ENCODE data around the gene MYO1H. TPM values are rescaled to one million over a fixed set of nuclear protein-coding genes. Genes with fewer than 3 reads are reported as not detected.
A peak's percentile ranks its signal among the peaks of the same experiment; 100 is the strongest.

Gene MYO1H
- total and polyA plus RNA-seq, 2 of the 13 experiments (the other 11 are each of a cell fraction or from before 2014, with no cell fraction given): not detected

DNA sequence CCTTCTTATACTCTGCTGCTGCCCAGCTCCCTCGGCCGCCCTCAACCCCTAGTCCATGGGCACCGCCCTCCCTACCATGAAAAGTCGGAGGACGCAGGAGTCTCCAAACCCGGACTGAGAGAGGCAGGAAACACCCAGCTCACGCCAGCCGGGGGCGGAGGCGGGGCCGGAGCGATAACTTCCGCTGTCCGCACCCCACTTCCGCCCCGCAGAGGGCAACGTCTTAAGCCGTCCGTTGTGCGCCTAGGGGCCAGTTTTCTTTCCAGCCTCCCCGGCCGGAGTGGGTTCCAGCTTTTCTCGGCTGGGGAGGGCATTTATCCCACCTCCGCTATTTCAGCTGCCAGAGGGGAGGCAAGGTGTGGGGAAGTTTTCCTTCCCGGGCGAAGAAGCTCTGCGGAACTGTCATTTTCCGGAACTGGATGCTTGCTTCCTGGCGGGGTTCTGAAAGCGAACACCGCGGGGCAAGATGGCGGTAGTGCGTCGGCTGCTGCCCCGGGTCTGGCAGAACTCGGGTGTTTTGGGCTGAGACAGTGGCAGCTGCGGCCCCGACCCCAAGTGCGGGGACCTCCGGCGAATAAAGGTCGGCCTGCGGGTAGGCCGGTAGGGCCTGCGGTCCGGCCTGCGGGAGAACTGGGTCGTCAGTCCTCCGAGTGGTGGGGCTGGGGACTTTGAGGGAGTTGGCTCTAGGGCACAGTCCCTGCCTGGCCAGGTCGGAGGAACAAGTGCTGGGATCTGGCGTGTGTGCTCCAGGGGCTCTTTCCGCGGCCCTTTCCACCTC lies 129.7 kb downstream of the MYO1H start, which contains the start of the genes KCTD10 and UBE3B (continued):
- TF ChIP-seq STAG1 (CRISPR knock-in tag; IDR thresholded peaks at IDR 0.05): no peak
- peak; percentile 84; the same call in 1 of the 2 replicates for TF ChIP-seq HOXD1 (CRISPR knock-in tag; IDR thresholded peaks at IDR 0.05)
- TF ChIP-seq, protein P1, sequence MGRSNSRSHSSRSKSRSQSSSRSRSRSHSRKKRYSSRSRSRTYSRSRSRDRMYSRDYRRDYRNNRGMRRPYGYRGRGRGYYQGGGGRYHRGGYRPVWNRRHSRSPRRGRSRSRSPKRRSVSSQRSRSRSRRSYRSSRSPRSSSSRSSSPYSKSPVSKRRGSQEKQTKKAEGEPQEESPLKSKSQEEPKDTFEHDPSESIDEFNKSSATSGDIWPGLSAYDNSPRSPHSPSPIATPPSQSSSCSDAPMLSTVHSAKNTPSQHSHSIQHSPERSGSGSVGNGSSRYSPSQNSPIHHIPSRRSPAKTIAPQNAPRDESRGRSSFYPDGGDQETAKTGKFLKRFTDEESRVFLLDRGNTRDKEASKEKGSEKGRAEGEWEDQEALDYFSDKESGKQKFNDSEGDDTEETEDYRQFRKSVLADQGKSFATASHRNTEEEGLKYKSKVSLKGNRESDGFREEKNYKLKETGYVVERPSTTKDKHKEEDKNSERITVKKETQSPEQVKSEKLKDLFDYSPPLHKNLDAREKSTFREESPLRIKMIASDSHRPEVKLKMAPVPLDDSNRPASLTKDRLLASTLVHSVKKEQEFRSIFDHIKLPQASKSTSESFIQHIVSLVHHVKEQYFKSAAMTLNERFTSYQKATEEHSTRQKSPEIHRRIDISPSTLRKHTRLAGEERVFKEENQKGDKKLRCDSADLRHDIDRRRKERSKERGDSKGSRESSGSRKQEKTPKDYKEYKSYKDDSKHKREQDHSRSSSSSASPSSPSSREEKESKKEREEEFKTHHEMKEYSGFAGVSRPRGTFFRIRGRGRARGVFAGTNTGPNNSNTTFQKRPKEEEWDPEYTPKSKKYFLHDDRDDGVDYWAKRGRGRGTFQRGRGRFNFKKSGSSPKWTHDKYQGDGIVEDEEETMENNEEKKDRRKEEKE (IDR thresholded peaks at IDR 0.05): no peak
- peak; percentile 35; the same call in 1 of the 2 replicates for TF ChIP-seq ZNF510 (CRISPR knock-in tag; IDR thresholded peaks at IDR 0.05; ENCODE audit: low read depth)
- no peak; the same call in 1 of the 2 replicates for TF ChIP-seq NAIF1 (CRISPR knock-in tag; IDR thresholded peaks at IDR 0.05; ENCODE audit: borderline replicate concordance)
- TF ChIP-seq ZNF343 (CRISPR knock-in tag; IDR thresholded peaks at IDR 0.05): peak; percentile 72; the same call in 1 of the 2 replicates
- TF ChIP-seq SMARCC2 (IDR thresholded peaks at IDR 0.05): no peak
- peak; percentile 78; the same call in 1 of the 2 replicates for TF ChIP-seq NR1H2 (CRISPR knock-in tag; IDR thresholded peaks at IDR 0.05; ENCODE audit: borderline replicate concordance, low read depth)
- no peak for TF ChIP-seq CENPT (CRISPR knock-in tag; IDR thresholded peaks at IDR 0.05; ENCODE audit: low read depth)
- TF ChIP-seq, protein P2, sequence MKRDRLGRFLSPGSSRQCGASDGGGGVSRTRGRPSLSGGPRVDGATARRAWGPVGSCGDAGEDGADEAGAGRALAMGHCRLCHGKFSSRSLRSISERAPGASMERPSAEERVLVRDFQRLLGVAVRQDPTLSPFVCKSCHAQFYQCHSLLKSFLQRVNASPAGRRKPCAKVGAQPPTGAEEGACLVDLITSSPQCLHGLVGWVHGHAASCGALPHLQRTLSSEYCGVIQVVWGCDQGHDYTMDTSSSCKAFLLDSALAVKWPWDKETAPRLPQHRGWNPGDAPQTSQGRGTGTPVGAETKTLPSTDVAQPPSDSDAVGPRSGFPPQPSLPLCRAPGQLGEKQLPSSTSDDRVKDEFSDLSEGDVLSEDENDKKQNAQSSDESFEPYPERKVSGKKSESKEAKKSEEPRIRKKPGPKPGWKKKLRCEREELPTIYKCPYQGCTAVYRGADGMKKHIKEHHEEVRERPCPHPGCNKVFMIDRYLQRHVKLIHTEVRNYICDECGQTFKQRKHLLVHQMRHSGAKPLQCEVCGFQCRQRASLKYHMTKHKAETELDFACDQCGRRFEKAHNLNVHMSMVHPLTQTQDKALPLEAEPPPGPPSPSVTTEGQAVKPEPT (CRISPR knock-in tag; IDR thresholded peaks at IDR 0.05; ENCODE audit: low read depth): no peak
- TF ChIP-seq ZNF749 (CRISPR knock-in tag; IDR thresholded peaks at IDR 0.05; ENCODE audit: borderline replicate concordance): no peak
- TF ChIP-seq TAF1 (CRISPR knock-in tag; IDR thresholded peaks at IDR 0.05): peak; percentile 99
- TF ChIP-seq, protein P3, sequence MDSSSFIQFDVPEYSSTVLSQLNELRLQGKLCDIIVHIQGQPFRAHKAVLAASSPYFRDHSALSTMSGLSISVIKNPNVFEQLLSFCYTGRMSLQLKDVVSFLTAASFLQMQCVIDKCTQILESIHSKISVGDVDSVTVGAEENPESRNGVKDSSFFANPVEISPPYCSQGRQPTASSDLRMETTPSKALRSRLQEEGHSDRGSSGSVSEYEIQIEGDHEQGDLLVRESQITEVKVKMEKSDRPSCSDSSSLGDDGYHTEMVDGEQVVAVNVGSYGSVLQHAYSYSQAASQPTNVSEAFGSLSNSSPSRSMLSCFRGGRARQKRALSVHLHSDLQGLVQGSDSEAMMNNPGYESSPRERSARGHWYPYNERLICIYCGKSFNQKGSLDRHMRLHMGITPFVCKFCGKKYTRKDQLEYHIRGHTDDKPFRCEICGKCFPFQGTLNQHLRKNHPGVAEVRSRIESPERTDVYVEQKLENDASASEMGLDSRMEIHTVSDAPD (CRISPR knock-in tag; IDR thresholded peaks at IDR 0.05): peak; percentile 47; the same call in 1 of the 2 replicates
- TF ChIP-seq MXI1 (IDR thresholded peaks at IDR 0.05; ENCODE audit: borderline replicate concordance, low read depth, low read length): peak; percentile 50; the same call in 1 of the 3 replicates
- TF ChIP-seq, protein P4, sequence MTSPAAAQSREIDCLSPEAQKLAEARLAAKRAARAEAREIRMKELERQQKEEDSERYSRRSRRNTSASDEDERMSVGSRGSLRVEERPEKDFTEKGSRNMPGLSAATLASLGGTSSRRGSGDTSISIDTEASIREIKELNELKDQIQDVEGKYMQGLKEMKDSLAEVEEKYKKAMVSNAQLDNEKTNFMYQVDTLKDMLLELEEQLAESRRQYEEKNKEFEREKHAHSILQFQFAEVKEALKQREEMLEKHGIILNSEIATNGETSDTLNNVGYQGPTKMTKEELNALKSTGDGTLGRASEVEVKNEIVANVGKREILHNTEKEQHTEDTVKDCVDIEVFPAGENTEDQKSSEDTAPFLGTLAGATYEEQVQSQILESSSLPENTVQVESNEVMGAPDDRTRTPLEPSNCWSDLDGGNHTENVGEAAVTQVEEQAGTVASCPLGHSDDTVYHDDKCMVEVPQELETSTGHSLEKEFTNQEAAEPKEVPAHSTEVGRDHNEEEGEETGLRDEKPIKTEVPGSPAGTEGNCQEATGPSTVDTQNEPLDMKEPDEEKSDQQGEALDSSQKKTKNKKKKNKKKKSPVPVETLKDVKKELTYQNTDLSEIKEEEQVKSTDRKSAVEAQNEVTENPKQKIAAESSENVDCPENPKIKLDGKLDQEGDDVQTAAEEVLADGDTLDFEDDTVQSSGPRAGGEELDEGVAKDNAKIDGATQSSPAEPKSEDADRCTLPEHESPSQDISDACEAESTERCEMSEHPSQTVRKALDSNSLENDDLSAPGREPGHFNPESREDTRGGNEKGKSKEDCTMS (CRISPR knock-in tag; conservative IDR thresholded peaks at IDR 0.05): no peak
- no peak for TF ChIP-seq DNMT1 (CRISPR knock-in tag; IDR thresholded peaks at IDR 0.05)
- peak; percentile 66; the same call in 1 of the 2 replicates for TF ChIP-seq NCOR1 (IDR thresholded peaks at IDR 0.05; ENCODE audit: borderline replicate concordance, low read length)
- 0 out of 2 replicates have a peak, but pooled peaks have one; percentile 55 for TF ChIP-seq ZNF256 (CRISPR knock-in tag; conservative IDR thresholded peaks at IDR 0.05)
- 0 out of 2 replicates have a peak, but pooled peaks have one; percentile 4 for TF ChIP-seq HNF4A (CRISPR knock-in tag; IDR thresholded peaks at IDR 0.05)

Measured in HepG2 (cell line).